CD4-positive, alpha-beta T cell treated with Interleukin-10 for 1 hour (primary cell): Measurements from ENCODE around the gene FANCG.

Experiments
- DNase-seq: peaks from one replicate; pipeline ENCODE4 v3.0.0-alpha.2; 2020

The FANCG gene

GRCh38 chr9:35057271-35057620 lies 22.5 kb downstream of the FANCG start:
- no peak for DNase-seq

- DNase-seq: no peak
These were observed 23.0 kb downstream of the FANCG start for GRCh38 chr9:35056571-35057270.

- no peak for DNase-seq
These were observed 24.7 kb downstream of the FANCG start for GRCh38 chr9:35054871-35055644.

- no peak for DNase-seq
These were observed 25.4 kb downstream of the FANCG start for GRCh38 chr9:35054185-35054835.

GRCh38 chr9:35051069-35051967 lies 28.4 kb downstream of the FANCG start:
- DNase-seq: peak; percentile 57

GRCh38 chr9:35048511-35048910 lies 31.2 kb downstream of the FANCG start:
- DNase-seq: no peak

GRCh38 chr9:35044071-35044470 lies 35.7 kb downstream of the FANCG start:
- no peak for DNase-seq

- no peak for DNase-seq
These were observed 36.7 kb downstream of the FANCG start for GRCh38 chr9:35042891-35043545.

- no peak for DNase-seq
These were observed 37.6 kb downstream of the FANCG start for GRCh38 chr9:35042081-35042604.

GRCh38 chr9:35035851-35036701 lies 43.7 kb downstream of the FANCG start:
- DNase-seq: peak; percentile 48

- no peak for DNase-seq
These were observed 46.6 kb downstream of the FANCG start for GRCh38 chr9:35033101-35033500.

GRCh38 chr9:35029852-35030251 lies 49.9 kb downstream of the FANCG start:
- DNase-seq: no peak

- no peak for DNase-seq
These were observed 50.5 kb downstream of the FANCG start for GRCh38 chr9:35029241-35029640.

- DNase-seq: no peak
These were observed 51.4 kb downstream of the FANCG start for GRCh38 chr9:35028341-35028740.

GRCh38 chr9:35027860-35028259 lies 51.9 kb downstream of the FANCG start:
- DNase-seq: no peak

GRCh38 chr9:35027374-35027773 lies 52.4 kb downstream of the FANCG start:
- no peak for DNase-seq

- no peak for DNase-seq
These were observed 53.1 kb downstream of the FANCG start for GRCh38 chr9:35026671-35027070.
